ENCODE results near the gene JAG2.

Gene JAG2

GRCh38 chr14:105203057-105203531, 34.5 kb upstream of the JAG2 start:
- no peak for DNase-seq (ENCODE audit: low read depth)

GRCh38 chr14:105201925-105202513, 33.4 kb upstream of the JAG2 start:
- DNase-seq (ENCODE audit: low read depth), result no peak

GRCh38 chr14:105201156-105201924, 32.8 kb upstream of the JAG2 start:
- no peak for DNase-seq (ENCODE audit: low read depth)

- no peak for DNase-seq (ENCODE audit: low read depth)
These were observed 32.1 kb upstream of the JAG2 start for GRCh38 chr14:105200641-105201040.

- no peak for DNase-seq (ENCODE audit: low read depth)
These were observed 31.5 kb upstream of the JAG2 start for GRCh38 chr14:105200074-105200473.

- DNase-seq (ENCODE audit: low read depth), result no peak
These were observed 30.5 kb upstream of the JAG2 start for GRCh38 chr14:105199093-105199492.

GRCh38 chr14:105198588-105198987, 30.0 kb upstream of the JAG2 start:
- no peak for DNase-seq (ENCODE audit: low read depth)

- DNase-seq (ENCODE audit: low read depth), result no peak
These were observed 28.6 kb upstream of the JAG2 start for GRCh38 chr14:105197211-105197641.

- no peak for DNase-seq (ENCODE audit: low read depth)
These were observed 27.8 kb upstream of the JAG2 start for GRCh38 chr14:105196265-105196960.

- DNase-seq (ENCODE audit: low read depth), result no peak
These were observed 27.1 kb upstream of the JAG2 start for GRCh38 chr14:105195522-105196264.

GRCh38 chr14:105195051-105195450, 26.5 kb upstream of the JAG2 start:
- DNase-seq (ENCODE audit: low read depth), result no peak

GRCh38 chr14:105193916-105194782, 25.6 kb upstream of the JAG2 start:
- no peak for DNase-seq (ENCODE audit: low read depth)

- no peak for DNase-seq (ENCODE audit: low read depth)
These were observed 24.5 kb upstream of the JAG2 start for GRCh38 chr14:105192866-105193731.

- no peak for DNase-seq (ENCODE audit: low read depth)
These were observed 19.5 kb upstream of the JAG2 start for GRCh38 chr14:105187935-105188524.

- no peak for DNase-seq (ENCODE audit: low read depth)
These were observed 18.5 kb upstream of the JAG2 start for GRCh38 chr14:105187116-105187515.

- DNase-seq (ENCODE audit: low read depth), result no peak
These were observed 17.4 kb upstream of the JAG2 start for GRCh38 chr14:105185973-105186372.

GRCh38 chr14:105185001-105185400, 16.4 kb upstream of the JAG2 start:
- no peak for DNase-seq (ENCODE audit: low read depth)

- DNase-seq (ENCODE audit: low read depth), result no peak
These were observed 15.9 kb upstream of the JAG2 start for GRCh38 chr14:105184461-105184860.

GRCh38 chr14:105182296-105183020, 13.9 kb upstream of the JAG2 start:
- DNase-seq (ENCODE audit: low read depth), result no peak
